Measurements from ENCODE around the gene ENTHD1. TPM values are rescaled to one million over a fixed set of nuclear protein-coding genes. Genes with fewer than 3 reads are reported as not detected.
"Not testable (repeated sequence)": the region's sequence is repeated elsewhere in the genome, so short reads cannot be mapped to it uniquely, and the experiment has no call there.

Gene ENTHD1
- total and polyA plus RNA-seq, 2 of the 8 experiments (the other 6 are each of a cell fraction or from before 2014, with no cell fraction given), result not detected

GRCh38 chr22:39734046-39734445 lies 159.5 kb downstream of the ENTHD1 start:
- H2BK12ac ChIP-seq (ENCODE audit: low read depth, low read length); H4K91ac ChIP-seq (replicated peaks; ENCODE audit: insufficient read length, low read length); H2BK120ac ChIP-seq (replicated peaks; ENCODE audit: low read depth, low read length); H3K27ac ChIP-seq (ENCODE audit: low read depth, low read length); POLR2A ChIA-PET (ENCODE audit: partially characterized antibody); H3K79me2 ChIP-seq (ENCODE audit: control insufficient read depth in 1 of 2, insufficient read depth in 2 of 2, low read length in 2 of 2); H3K4me3 ChIP-seq (ENCODE audit: extremely low read depth in 1 of 4, insufficient read depth in 2 of 4, low read depth in 3 of 4, low read length in 4 of 4); H3K14ac ChIP-seq (ENCODE audit: insufficient read length); H3K23ac ChIP-seq (ENCODE audit: insufficient read length); H2AK5ac ChIP-seq (ENCODE audit: low read depth, low read length); H3K23me2 ChIP-seq (ENCODE audit: low read depth, low read length); H3K9ac ChIP-seq (replicated peaks in 1 of 4; ENCODE audit: extremely low read depth in 1 of 4, low read depth in 3 of 4, low read length in 3 of 4); H3K27me3 ChIP-seq (replicated peaks in 1 of 4; ENCODE audit: control insufficient read depth in 3 of 4, extremely low read depth in 1 of 4, insufficient read depth in 3 of 4, low read length in 3 of 4); FAIRE-seq; H3K79me1 ChIP-seq (ENCODE audit: low read depth, low read length); H2AFZ ChIP-seq (ENCODE audit: low read length); H4K8ac ChIP-seq (ENCODE audit: extremely low read depth, insufficient read depth, low read length); H2BK20ac ChIP-seq (ENCODE audit: low read length); H3K4me2 ChIP-seq (ENCODE audit: insufficient read depth in 1 of 2, low read depth in 2 of 2, low read length in 2 of 2); H2BK15ac ChIP-seq (ENCODE audit: low read length); H3K4ac ChIP-seq (replicated peaks; ENCODE audit: insufficient read length, low read depth, low read length); H3K18ac ChIP-seq (ENCODE audit: extremely low read depth, low read length); H3K36me3 ChIP-seq (ENCODE audit: control insufficient read depth in 2 of 4, insufficient read depth in 4 of 4, low read length in 3 of 4); H4K5ac ChIP-seq (ENCODE audit: insufficient read length, low read depth, low read length); H3K56ac ChIP-seq (replicated peaks; ENCODE audit: insufficient read length, low read depth, low read length); DNase-seq (ENCODE audit: low read depth in 1 of 2, low spot score in 2 of 2); H2BK5ac ChIP-seq (ENCODE audit: low read depth, low read length); H3K9me3 ChIP-seq (ENCODE audit: insufficient read depth in 2 of 2, low read depth in 1 of 2, low read length in 1 of 2); H4K20me1 ChIP-seq (replicated peaks in 1 of 2; ENCODE audit: control insufficient read depth in 1 of 2, insufficient read depth in 2 of 2, low read length in 2 of 2); H3K4me1 ChIP-seq (replicated peaks in 1 of 4; ENCODE audit: control insufficient read depth in 3 of 4, insufficient read depth in 4 of 4, low read length in 3 of 4): not testable (repeated sequence)
- CTCF ChIA-PET (ENCODE audit: partially characterized antibody), result interaction anchor here (1.1 to 2.5 kb wide), 4 partner anchors 12 to 185 kb away, joined by 3 to 10 read pairs (median 4); no protein-coding TSS in a partner anchor
- WGBS, 2 experiments (ENCODE audit: extremely low coverage in 1 of 2, insufficient coverage in 1 of 2, insufficient read length in 1 of 2, insufficient replicate concordance in 2 of 2, low coverage in 1 of 2, low lambda C conversion rate in 2 of 2, missing lambda C conversion rate in 1 of 2), result 100% methylated on average over 1 of the region's 1 CpG; no CpG with 5 or more reads in 1 of the 2 experiments

All from H1 (cell line).